Femur (tissue), 1 donor: ENCODE measurements around the gene CYTH4.
"Not testable (repeated sequence)": the region's sequence is repeated elsewhere in the genome, so short reads cannot be mapped to it uniquely, and the experiment has no call there.

Source experiments
- DNase-seq: peaks from one replicate; pipeline ENCODE4 v3.0.0-alpha.2; 2017

The CYTH4 gene

GRCh38 chr22:37249986-37250385, 32.3 kb upstream of the CYTH4 start:
- DNase-seq: no peak

- not testable (repeated sequence) for DNase-seq
Measured at GRCh38 chr22:37251836-37252235, 30.5 kb upstream of the CYTH4 start.

GRCh38 chr22:37253126-37253660, 29.1 kb upstream of the CYTH4 start:
- DNase-seq: no peak

GRCh38 chr22:37254209-37254866, 28.0 kb upstream of the CYTH4 start:
- DNase-seq: no peak

GRCh38 chr22:37254867-37255233, 27.5 kb upstream of the CYTH4 start:
- no peak for DNase-seq

- DNase-seq: no peak
Measured at GRCh38 chr22:37255558-37256006, 26.7 kb upstream of the CYTH4 start.

GRCh38 chr22:37256075-37256726, 26.1 kb upstream of the CYTH4 start:
- no peak for DNase-seq

- DNase-seq: no peak
Measured at GRCh38 chr22:37258005-37258752, 24.1 kb upstream of the CYTH4 start.

GRCh38 chr22:37258753-37259401, 23.4 kb upstream of the CYTH4 start:
- no peak for DNase-seq

- no peak for DNase-seq
Measured at GRCh38 chr22:37259540-37260029, 22.7 kb upstream of the CYTH4 start.

GRCh38 chr22:37260155-37260795, 22.0 kb upstream of the CYTH4 start:
- DNase-seq: no peak

- peak; percentile 61 for DNase-seq
Measured at GRCh38 chr22:37260901-37261336, 21.4 kb upstream of the CYTH4 start.

GRCh38 chr22:37262346-37262745, 20.0 kb upstream of the CYTH4 start:
- no peak for DNase-seq

GRCh38 chr22:37263966-37264887, 18.1 kb upstream of the CYTH4 start:
- no peak for DNase-seq

- no peak for DNase-seq
Measured at GRCh38 chr22:37266581-37267134, 15.7 kb upstream of the CYTH4 start.

- peak; percentile 60 for DNase-seq
Measured at GRCh38 chr22:37267135-37267587, 15.1 kb upstream of the CYTH4 start.

- DNase-seq: no peak
Measured at GRCh38 chr22:37267661-37268413, 14.5 kb upstream of the CYTH4 start.

GRCh38 chr22:37269936-37270678, 12.2 kb upstream of the CYTH4 start:
- DNase-seq: no peak

GRCh38 chr22:37270928-37271650, 11.2 kb upstream of the CYTH4 start:
- no peak for DNase-seq
